DMS53 (cell line): ENCODE data around the gene NUDT2.
A peak's percentile ranks its signal among the peaks of the same experiment; 100 is the strongest.
"Not testable (repeated sequence)": the region's sequence is repeated elsewhere in the genome, so short reads cannot be mapped to it uniquely, and the experiment has no call there.

Source experiments
- DNase-seq: peaks from one replicate; lab custom pipeline; 2025; lab: John Stamatoyannopoulos, UW

NUDT2 gene

GRCh38 chr9:34328987-34329832 lies at the start of gene NUDT2, which contains the start of gene KIF24:
NUDT2 (plus strand) TSS chr9:34329569; CDS start chr9:34339040, 9,471 bp downstream.
KIF24 (minus strand) TSS chr9:34329268; CDS start chr9:34311346, 17,922 bp downstream.
- DNase-seq = peak; percentile 99

DNA sequence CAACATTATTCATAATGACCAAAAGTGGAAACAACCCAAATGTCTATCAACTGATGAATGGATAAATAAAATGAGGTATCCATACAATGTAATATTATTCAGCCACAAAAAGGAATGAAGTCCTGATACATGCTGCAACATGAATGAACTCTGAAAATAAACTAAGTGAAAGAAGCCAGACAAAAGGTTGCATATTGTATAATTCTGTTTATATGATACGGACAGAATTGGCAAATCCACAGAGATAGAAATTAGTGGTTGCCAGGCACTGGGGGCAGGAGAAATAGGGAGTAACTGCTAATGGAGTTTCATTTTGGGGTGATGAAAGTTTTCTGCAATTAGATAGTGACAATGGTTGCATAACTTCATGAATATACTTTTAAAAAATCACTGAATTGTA lies 47.3 kb upstream of the NUDT2 start:
- DNase-seq = no peak

DNA sequence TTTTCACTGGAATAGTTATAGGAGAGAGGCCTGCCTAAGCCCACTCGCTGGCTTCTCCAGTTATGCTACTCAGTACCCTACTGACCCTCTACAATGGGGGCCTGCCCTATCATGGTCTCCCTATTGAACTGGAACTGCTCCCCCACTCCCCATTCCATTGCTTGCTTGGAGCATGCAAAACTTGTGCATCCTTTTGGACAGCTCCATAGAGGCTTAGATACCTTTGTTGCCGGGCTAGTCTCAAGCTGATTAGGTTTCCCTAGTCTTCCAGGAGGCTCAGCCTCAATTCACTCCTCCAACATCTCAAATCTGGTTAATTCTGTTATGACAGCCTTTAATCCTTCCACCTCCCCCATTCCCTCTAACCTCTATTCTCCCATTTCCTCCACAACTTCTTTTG lies 40.2 kb upstream of the NUDT2 start:
- no peak for DNase-seq

- DNase-seq = no peak
Measured at GRCh38 chr9:34291023-34291422, 38.3 kb upstream of the NUDT2 start.

GRCh38 chr9:34291423-34291822 lies 37.9 kb upstream of the NUDT2 start:
- DNase-seq = no peak

DNA sequence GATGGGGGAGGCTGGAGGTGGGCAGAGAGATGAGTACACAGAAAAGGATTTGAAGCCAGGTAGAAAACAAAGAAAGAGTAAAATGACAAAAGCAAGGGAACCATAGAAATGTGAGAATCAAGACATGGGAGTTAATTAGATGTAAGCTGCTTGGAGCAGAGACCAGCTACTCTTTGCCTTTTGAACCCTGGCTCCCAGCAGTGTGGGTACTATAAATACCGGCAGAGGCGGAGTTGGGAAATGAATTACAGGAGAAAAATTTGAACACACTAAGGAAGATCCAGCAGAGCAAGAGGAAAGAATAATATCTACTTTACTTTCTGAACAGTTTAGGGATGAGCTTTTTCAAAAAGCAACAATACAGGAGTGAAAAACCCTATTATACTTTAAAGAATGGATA lies 36.8 kb upstream of the NUDT2 start:
- no peak for DNase-seq

DNA sequence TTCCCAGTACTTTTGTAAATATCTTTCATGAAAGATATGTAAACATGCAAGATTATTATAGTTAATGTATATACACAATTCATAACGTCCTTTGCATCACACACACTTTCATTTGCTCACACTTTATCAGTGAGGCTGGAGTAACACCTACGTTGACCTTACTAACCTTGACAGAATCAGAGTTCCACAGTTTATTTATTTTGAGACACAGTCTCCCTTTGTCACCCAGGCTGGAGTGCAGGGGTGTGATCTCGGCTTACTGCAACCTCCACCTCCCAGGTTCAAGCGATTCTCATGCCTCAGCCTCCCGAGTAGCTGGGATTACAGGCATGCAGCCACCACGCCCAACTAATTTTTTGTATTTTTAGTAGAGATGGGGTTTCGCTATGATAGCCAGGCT lies 28.3 kb upstream of the NUDT2 start:
- not testable (repeated sequence) for DNase-seq

DNA sequence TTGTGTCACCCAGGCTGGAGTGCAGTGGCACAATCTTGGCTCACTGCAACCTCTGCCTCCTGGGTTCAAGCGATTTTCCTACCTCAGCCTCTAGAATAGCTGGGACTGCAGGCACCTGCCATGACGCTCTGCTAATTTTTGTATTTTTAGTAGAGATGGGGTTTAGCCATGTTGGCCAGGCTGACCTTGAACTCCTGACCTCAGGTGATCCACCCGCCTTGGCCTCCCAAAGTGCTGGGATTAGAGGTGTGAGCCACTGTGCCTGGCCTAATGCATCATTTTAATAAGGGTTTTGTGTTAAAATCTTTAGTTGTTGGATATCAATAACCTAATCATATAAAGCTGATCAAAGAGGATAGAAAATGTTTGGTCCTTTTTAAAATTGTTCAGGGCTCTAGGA lies 21.1 kb upstream of the NUDT2 start:
- DNase-seq = not testable (repeated sequence)

DNA sequence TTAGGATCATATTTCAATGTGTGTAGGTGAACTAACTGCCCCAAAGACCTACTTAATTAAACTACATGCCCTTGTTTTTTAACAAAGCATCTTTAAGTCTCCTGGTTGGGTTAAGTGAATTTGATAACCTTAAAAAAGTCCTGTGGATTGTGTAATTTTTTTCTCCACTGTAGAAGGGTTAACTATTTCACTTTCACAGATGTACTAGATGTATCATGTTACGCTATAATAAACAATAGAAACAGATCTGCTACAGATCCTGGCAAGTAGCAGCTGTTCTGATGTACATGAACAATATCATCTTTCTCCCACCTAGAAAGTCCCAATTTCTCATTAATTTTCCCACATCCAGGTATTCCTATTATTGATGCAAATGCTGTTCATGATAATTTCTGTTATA lies 19.2 kb upstream of the NUDT2 start:
- peak; percentile 73 for DNase-seq

DNA sequence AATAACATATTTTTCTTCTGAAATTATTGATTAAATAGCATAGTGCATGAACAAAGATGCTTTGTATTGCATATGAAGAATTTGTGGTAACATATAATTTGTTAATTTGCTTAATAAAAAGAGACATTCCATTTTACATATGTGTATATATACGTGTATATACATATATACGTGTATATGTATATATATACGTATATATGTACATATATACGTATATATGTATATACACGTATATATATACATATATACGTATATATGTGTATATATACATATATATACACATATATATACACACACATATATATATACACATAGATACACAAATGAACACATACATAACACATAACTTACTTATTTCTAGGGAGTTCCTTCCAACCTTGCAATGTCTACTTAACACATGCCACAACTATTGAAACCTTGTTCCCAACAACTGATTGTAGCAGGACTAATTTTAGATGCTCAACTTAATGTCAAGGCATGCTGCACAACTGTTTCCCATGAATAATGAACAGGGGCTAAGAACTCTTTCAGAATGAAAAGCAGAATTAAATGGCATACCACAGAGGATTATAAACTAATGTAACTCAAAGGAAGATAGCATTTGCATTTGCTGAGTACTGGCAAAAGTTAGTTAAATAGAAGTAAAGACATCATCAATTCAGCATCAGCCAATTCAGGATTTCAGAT lies 17.7 kb upstream of the NUDT2 start:
- no peak for DNase-seq

DNA sequence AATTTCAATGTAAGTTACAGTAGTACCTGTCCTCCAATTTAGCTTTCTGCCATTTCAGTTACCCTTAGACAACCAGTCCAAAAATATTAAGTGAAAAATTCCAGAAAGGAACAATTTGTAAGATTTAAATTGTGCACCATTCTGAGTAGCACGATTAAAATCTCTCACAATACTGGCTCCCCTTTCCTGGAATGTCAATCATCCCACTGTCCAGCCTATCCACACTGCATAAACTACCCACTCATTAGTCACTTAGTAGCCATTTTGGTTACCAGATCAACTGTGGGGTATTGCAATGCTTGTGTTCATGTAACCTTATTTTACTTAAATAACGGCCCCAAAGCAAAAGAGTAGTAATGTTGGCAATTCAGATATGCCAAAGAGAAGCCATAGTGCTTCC lies 11.9 kb upstream of the NUDT2 start:
- DNase-seq = no peak

GRCh38 chr9:34318163-34318790 lies 11.1 kb upstream of the NUDT2 start:
- DNase-seq = no peak

GRCh38 chr9:34321451-34321850 lies 7.9 kb upstream of the NUDT2 start:
- DNase-seq = no peak

DNA sequence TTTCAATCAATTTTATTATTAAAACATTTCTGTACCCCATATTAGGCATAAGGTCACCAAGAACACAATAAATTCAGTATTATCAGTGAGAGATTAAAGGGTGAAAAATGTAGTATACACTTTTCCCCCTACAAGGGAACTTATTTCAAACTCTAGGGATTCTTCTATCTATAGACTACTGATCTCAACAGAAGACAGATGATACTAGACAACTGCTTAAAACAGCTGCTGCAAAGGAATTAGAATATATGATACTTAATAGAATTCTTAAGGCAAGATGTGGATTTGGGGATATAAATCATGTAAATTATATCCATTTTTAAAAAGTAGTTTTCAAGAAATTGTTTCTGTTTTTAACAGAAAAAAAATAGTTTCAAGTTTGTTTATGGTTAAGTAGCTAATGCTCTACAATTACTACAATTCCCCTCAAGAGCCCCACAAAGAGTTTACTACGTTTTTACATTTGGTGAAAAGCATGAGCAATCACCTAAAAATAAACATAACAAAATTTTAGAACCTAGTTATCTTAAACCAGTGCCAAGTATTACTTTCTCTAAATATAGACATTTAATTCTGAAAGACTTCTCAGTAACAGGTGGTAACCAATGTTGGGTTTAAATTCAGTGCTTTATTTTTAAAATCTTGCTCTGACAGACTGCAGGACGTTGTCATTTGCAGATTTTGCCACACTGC lies 6.3 kb upstream of the NUDT2 start:
- DNase-seq = no peak

DNA sequence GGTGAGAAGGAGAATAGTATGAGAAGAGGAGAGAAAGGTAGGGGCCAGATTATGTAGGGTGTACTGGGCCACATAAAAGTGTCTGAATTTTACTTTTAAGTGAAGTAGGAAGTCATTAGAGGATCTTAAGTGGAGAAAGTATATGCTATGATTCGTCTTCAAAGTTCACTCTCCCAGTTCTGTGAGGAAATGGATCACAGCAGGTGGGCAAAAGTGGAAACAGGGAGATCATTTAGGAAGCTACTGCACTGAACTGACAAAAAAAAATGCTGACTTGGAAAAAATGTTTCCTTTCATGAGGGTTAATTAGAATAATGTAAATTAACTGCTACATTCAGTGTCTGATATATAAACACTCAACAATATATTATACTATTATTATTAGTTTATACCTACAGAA lies 2.7 kb upstream of the NUDT2 start:
- DNase-seq = no peak

- peak; percentile 71 for DNase-seq
Measured at GRCh38 chr9:34328500-34328986, 826 bp upstream of the NUDT2 start.

DNA sequence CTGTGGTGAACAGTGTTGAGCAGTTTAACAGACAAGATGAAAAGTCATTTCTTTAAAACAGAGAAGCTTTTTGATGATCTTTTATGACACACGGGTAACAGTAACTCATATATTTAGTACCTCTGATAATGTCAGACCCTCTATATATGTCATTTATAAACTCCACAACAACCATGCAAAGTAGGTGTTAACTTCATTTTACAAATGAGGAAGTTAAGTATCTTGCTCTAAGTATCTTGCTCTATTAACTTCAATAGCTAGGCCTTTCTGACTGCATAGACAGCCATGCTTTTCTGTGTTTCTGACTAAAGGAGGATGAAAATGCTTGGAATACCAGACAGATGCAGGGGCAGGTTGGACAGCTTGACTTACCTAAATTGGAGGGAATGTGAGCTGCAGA lies 1.8 kb downstream of the NUDT2 start:
- no peak for DNase-seq

DNA sequence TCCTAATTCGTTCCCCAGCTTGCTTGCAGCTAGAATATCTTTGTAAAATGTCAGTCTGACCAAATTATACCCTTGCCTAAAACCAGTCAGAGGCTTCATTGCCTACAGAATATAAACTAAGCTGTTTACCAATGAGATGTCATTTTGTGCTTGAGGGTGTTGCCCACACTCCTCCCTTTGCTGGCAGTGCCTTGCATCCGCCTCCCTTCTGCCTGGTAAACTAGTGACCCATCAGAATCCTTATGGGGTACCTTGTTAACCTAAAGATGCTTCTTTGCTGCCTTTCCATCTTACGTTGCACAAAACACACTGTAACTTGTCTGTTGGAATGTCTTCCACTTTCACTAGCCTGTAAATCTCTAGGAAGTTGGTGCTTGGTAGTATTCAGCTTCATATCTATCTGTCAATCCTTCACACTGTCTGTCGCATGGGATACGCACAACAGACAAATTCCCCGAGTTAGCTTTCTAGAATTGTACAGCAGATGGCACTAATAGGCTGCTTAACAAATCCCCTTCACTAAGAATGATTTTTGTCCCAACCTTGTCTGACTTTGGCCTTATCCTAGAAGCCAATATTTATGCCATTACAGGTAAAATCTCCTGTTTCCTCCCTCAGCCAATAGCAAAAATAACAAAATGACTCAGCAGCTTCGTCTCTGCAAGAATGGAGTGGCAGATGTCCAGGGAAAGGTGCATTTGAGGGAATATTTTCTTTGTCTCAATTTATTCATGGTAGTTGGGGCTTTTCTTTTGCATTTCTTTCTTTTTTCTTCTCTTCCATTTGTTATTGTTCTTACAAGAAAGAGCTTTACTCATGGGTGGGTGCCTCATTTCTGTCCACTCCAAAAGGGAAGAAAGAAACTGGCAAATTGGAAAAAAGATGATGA lies 3.0 kb downstream of the NUDT2 start:
- peak; percentile 75 for DNase-seq

GRCh38 chr9:34333836-34334235 lies 4.5 kb downstream of the NUDT2 start:
- no peak for DNase-seq

DNA sequence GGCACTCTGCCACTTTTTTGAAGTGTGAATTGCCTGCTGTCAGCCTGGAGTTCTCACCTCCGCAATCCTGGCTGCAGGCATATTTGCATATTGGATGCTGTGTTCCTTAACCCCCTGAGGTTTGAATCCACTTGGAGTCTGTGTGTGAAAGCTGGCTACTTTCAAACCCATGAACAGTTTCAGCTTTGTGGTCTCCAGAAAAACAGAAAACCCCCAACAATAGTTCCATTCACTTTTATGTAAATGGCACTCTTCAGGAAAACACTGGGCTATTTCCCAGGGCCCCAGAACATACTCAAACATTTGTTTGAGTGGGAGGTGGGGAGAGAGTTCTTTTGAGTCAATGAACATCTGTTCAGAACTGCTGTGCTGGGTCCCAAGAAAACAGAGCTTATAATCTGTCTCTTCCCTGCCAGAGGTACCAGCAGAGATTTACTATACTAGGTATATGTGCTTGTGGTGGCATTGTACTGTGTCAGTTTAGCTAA lies 5.0 kb downstream of the NUDT2 start:
- DNase-seq = no peak

DNA sequence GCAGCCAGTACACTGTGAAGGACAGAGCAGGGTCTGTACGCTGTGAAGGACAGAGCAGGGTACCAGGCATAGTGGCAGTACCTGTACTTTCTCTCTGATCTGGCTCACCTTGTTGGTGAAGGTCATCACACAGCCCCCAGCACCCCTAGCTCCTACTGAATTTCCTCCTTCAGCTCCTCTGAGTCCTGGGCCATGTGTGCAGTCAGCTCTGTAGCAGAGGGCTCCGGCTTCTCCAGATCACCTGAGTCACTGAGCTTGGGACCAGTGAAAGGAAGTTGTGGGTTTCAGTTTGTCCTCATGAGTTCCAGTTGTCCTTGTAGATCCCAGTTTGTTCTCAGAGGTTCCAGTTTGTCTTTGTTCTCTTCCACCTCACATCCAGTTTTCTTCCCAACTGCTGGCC lies 5.5 kb downstream of the NUDT2 start:
- no peak for DNase-seq
